K562 treated with DMSO at 1 percent for 24 hours (cell line): Measurements from ENCODE around the gene ITLN1. TPM values are rescaled to one million over a fixed set of nuclear protein-coding genes. Genes with fewer than 3 reads are reported as not detected.

Source experiments
- total RNA-seq: library from RNA; unstranded; fragments of 300-600 nt; gene quantifications from 2 replicates; pipeline ENCODE4 v1.2.3, GENCODE V29; 2022; ENCODE audit warnings: low read depth; ENCODE audit not compliant: insufficient read depth

The ITLN1 gene
- not detected in 2 replicates for total RNA-seq

GRCh38 chr1:160885042-160885441 lies at the start of gene ITLN1:
TSS of gene ITLN1 (minus strand) at chr1:160885180. CDS start at chr1:160884877, 303 bp downstream.

GRCh38 chr1:160862203-160863060 lies 22.5 kb downstream of the ITLN1 start, which contains the start of gene CD244:
TSS of gene CD244 (minus strand) at chr1:160862887. CDS start at chr1:160862677, 210 bp downstream.

Other genes starting within 250 kb of the ITLN1 start
- gene SLAMF1, start 238.1 kb downstream of the ITLN1 start, total RNA-seq: 2.9 and 4.4 TPM in 2 replicates
- gene CD48, start 173.4 kb downstream of the ITLN1 start, total RNA-seq: 0.49 TPM in 1 of 2 replicates, not detected in the other
- gene SLAMF7, start 145.9 kb downstream of the ITLN1 start, total RNA-seq: 0.61 and 0.74 TPM in 2 replicates
- not detected in 2 replicates for gene LY9, start 89.0 kb downstream of the ITLN1 start, total RNA-seq
- gene CD244, start 22.3 kb downstream of the ITLN1 start, total RNA-seq: not detected in 2 replicates
- gene ITLN2, start 69.6 kb upstream of the ITLN1 start, total RNA-seq: not detected in 2 replicates
- gene F11R, start 136.0 kb upstream of the ITLN1 start, total RNA-seq: 44.7 and 49.1 TPM in 2 replicates
- gene TSTD1, start 153.8 kb upstream of the ITLN1 start, total RNA-seq: not detected in 2 replicates
- 61.4 and 67.8 TPM in 2 replicates for gene USF1, start 160.8 kb upstream of the ITLN1 start, total RNA-seq
- 0.14 and 0.21 TPM in 2 replicates for gene ARHGAP30, start 184.7 kb upstream of the ITLN1 start, total RNA-seq
- gene NECTIN4, start 204.4 kb upstream of the ITLN1 start, total RNA-seq: not detected in 2 replicates
- not detected in 2 replicates for gene KLHDC9, start 213.2 kb upstream of the ITLN1 start, total RNA-seq
- gene PFDN2, start 232.9 kb upstream of the ITLN1 start, total RNA-seq: 154 and 160 TPM in 2 replicates
- gene NIT1, start 232.9 kb upstream of the ITLN1 start, total RNA-seq: 44.0 and 47.1 TPM in 2 replicates
- gene DEDD, start 247.5 kb upstream of the ITLN1 start, total RNA-seq: 37.3 and 40.2 TPM in 2 replicates